PFSK-1 (cell line): ENCODE results near the gene MAPK7.

Experiments used
- POLR2AphosphoS5 ChIP-seq: IDR thresholded peaks from 2 replicates; pipeline ENCODE4 v1.6.1; 2012; ENCODE audit warnings: low read depth, mild to moderate bottlenecking, control low read depth, low read length, moderate library complexity
- REST ChIP-seq, 2 experiments: IDR thresholded peaks; 2 replicates each; pipeline versions ENCODE4 v1.6.1 to v1.8.0; 2011 to 2012; ENCODE audit warnings: low read depth in 2 of 2, low read length in 2 of 2, control low read depth in 1 of 2, inconsistent platforms in 1 of 2, mild to moderate bottlenecking in 1 of 2, moderate library complexity in 1 of 2; ENCODE audit not compliant: insufficient read depth in 1 of 2
- SIN3A ChIP-seq: IDR thresholded peaks from 2 replicates; pipeline ENCODE4 v1.6.1; 2012; ENCODE audit warnings: mild to moderate bottlenecking, low read length, moderate library complexity, borderline replicate concordance; ENCODE audit not compliant: insufficient read depth

GRCh38 chr17:19410875-19411620 lies 32.8 kb downstream of the MAPK7 start, which contains the start of gene RNF112:
- TF ChIP-seq POLR2AphosphoS5 (no peak), REST (IDR thresholded peaks at IDR 0.05; ENCODE audit: insufficient read depth in 1 of 2, low read depth in 2 of 2, low read length in 2 of 2) (no peak), SIN3A (no peak)
